Globus pallidus (tissue), 1 donor: ENCODE data around the gene PIRT.

Experiments
- DNase-seq: peaks from one replicate; pipeline ENCODE4 v3.0.0-alpha.2; 2015; ENCODE audit warnings: low spot score

PIRT gene

DNA sequence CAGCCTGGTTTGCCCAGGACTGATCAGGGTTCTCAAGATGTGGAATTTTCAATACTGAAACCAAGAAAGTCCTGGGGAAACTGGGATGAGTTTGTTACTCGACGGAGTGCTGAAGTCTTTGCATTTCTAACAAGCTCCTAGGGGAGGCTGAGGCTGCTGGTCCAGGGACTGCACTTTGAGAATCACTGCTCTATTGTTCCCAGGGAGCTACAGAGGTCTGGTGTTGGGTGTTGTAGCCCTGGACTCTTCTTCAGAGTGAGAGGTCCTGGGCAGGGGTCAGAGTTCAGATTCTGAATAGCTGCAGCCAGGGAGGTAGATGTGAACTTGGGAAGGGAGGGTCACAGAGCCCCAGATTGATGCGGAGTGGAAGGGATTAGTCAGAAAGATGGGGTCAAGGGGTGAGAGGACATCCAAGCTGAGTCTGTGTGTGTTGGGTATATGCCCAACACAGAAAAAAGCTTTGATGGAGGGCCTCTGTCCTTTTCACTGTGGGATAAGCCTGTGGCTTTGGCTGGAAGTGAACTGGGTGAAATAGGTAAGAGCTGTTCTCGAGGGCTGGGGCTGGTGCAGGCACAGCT, 48.1 kb downstream of the PIRT start:
- DNase-seq, result no peak

DNA sequence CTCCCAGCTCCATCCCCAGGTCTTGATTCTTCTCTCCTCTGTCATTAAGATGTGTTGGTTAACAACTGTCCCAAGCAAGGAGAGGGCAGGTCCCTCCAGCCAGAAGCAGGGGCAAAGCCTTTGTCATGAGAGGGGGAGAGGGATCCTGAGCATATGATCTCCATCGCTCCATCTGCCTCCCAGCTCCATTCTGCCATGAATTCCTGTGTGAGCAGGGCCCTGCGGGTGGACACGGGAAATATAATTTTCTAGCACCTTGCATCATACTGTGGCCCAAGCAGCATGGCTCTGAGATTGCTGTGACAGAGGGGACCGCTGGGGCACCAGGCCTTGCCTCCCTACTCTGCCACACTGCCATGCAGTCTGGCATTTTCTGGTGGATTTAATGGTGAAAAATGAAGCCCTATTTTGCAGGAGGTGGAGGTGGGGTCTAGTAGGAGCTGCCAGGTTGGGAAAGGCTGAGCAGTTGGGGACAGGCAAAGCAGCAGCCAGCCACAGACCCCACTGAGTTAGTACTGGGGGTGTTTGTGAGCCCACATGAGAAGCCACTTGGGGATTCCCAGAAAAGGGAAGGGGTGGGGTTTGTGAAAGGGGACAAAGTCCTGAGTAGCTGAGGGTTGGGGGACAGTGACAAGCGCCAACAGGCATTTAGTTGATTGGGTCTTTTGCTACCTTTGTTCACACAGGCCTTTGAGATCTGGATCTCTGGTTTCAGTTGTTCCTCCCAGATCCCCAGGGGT, 50.4 kb downstream of the PIRT start:
- DNase-seq, result no peak

- no peak for DNase-seq
Measured at GRCh38 chr17:10785295-10785694, 52.6 kb downstream of the PIRT start.

GRCh38 chr17:10779609-10780008, 58.3 kb downstream of the PIRT start:
- DNase-seq, result no peak

DNA sequence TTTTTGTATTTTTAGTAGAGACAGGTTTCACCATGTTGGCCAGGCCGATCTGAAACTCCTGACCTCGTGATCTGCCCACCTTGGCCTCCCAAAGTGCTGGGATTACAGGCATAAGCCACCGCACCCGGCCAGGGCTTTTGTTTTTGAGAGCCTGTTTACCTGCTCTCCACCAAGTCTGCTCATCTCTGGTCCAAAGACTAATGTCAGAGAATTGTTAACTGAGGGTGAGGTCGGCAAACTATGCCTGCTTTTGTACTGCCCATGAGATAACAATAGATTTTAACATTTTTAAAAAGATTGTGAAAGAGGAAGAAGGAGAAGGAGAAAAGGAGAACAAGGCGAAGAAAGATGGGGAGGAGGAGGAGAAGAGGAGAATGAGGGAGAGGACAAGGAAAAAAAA, 60.0 kb downstream of the PIRT start:
- no peak for DNase-seq

DNA sequence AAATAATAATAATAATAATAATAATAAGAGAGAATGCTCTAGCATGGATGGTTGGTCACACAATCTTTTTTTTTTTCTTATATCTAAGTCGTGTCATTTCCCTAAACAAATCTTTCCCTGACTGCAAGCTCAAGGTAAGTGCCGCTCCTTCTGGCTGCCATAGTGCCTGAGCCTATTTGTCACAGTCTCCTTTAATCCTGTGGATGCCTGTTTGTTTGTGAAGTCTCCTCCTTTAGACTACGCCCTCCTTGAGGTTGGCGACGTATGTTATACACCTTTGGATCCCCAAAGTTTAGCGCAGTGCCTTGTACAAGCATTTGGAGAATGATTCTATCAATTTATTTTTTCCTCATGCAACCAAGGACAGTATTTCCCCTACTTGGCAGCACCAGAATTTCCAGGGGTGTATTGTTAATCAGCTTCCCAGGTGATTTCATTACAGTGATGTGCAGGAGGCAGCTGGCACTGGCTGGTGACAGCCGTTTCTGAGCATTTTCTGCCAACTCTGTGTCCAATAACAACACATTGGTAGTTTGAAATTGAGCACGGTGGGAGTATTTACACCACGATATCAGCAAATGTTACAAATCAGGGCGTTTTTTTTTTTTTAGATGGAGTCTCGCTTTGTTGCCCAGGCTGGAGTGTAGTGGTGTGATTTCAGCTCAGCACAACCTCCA, 60.6 kb downstream of the PIRT start:
- no peak for DNase-seq

DNA sequence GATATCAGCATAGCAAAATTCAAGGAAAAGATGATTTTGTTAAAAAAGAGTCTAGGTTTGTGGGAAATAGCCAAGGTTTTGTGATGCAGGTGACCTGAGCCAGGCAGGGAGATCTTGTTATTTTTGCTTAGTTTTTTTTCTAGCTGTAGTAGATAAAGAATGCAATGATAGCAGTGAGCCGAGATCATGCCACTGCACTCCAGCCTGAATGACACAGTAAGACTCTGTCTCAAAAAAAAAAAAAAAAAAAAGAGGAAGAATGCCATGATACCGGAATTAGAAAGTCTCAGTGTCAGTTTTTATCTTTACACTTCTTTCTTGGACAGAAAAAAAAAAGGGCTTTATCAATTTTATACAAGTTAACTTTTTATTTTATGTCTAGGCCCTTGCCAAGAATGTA, 61.5 kb downstream of the PIRT start:
- no peak for DNase-seq

DNA sequence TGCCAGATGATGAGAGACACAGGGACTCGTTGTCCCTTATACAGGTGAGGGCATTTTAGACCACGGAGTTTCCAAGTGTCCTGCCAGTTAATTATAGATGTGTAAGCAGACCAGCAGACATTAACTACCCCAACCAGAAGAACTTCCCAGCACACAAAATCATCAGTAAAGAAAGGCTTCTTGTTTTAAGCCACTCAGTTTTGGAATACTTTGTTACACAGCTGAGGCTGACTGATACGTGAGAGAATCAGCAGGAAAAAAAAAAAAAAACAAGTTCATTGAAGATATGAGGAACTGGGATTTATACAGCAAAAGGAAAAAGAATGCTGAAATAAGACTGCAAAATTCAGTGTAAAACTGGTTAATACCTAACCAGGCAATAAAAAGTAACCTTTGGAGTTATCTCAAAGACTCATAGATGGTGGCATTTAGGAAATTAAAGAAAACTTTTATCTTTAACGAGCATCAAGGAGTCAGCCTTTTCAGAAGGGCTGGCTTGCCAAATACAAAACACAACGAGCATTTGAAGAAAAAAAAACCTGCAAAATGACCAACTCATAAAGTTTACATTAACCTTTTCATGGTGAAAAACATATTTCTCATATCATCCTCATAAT, 62.0 kb downstream of the PIRT start:
- DNase-seq, result no peak

GRCh38 chr17:10775058-10775457, 62.8 kb downstream of the PIRT start:
- DNase-seq, result no peak

DNA sequence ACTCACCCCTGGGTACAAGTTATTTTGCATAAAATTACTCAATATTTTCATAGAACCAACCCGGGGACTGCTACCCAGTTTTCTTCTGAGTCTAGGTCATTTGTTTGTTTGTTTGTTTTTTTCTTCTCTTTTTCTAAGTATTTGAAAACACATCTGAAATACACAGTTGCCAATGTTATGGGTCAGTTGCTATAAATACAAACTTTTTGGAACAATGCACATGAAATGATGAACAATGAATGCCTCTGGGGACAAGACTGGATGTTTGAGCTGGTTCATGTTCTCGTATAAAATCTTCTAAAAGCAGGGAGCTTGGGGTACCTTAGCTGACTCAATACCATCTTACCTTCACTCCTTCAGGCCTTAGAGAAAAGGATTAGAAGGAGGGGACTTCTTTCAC, 64.5 kb downstream of the PIRT start:
- no peak for DNase-seq
